Fibroblast of the aortic adventitia (primary cell): ENCODE measurements around the gene JAKMIP1. TPM values are rescaled to one million over a fixed set of nuclear protein-coding genes. Genes with fewer than 3 reads are reported as not detected.

Experiments used
- DNase-seq: peaks from one replicate; pipeline ENCODE4 v3.0.0-alpha.2; 2010; ENCODE audit warnings: low read depth
- H3K4me3 ChIP-seq: 2 replicates; pipeline ENCODE4 v1.5.1; 2011; ENCODE audit warnings: low read depth, mild to moderate bottlenecking, control low read depth, low read length, moderate library complexity
- CTCF ChIP-seq: IDR thresholded peaks from 2 replicates; pipeline ENCODE4 v1.5.1; 2011; ENCODE audit warnings: mild to moderate bottlenecking, low read length, control low read depth, inconsistent platforms; ENCODE audit not compliant: insufficient read depth
- total RNA-seq: library from RNA; depleted of rRNA; stranded (reverse); fragments of >200 nt; gene quantifications from 2 replicates; pipeline ENCODE4 v1.2.3, GENCODE V29; 2012; ENCODE audit warnings: low replicate concordance

The JAKMIP1 gene
- total RNA-seq, 1 donor: not detected

DNA sequence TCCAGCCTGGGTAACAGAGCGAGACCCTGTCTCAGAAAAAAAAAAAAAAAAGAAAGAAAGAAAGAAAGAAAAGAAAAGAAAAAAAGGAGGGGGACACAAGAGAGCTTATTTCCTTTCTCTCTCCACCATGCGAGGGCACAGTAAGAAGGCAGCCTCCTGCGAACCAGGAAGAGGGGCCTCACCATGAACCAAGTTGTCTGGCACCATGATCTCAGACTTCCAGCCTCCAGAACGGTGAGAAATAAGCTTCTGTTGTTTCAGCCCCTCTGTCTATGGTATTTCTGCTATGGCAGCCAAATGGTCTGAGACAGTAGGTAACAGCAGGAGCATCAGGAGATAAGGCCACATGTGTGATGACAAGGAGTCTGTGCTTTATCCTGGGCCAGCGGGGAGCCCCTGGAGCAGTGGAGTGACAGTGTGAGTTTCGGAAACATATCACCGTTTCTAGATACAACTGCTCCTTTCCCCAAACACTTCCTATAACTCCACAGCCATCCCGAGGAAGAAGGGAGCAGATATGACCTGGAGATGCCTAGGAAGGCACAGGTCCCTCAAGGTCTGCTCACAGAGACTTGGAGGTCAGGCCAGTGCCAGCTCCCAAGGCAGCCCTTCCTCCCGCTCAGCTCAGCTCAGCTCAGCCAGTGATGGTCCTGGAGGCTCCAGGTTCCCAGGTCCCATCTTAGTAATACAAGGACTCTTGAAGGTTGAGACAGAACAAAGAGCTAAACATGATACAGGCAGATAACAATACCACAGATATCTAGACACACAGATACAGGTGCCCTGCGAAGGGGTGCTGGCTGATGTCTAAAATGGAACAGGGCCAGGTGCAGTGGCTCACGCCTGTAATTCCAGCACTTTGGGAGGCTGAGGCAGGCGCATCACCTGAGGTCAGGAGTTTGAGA is 17.7 kb downstream of the JAKMIP1 start:
- TF ChIP-seq CTCF: no peak
- H3K4me3 ChIP-seq: no peak overlapping the region
- no peak for DNase-seq

DNA sequence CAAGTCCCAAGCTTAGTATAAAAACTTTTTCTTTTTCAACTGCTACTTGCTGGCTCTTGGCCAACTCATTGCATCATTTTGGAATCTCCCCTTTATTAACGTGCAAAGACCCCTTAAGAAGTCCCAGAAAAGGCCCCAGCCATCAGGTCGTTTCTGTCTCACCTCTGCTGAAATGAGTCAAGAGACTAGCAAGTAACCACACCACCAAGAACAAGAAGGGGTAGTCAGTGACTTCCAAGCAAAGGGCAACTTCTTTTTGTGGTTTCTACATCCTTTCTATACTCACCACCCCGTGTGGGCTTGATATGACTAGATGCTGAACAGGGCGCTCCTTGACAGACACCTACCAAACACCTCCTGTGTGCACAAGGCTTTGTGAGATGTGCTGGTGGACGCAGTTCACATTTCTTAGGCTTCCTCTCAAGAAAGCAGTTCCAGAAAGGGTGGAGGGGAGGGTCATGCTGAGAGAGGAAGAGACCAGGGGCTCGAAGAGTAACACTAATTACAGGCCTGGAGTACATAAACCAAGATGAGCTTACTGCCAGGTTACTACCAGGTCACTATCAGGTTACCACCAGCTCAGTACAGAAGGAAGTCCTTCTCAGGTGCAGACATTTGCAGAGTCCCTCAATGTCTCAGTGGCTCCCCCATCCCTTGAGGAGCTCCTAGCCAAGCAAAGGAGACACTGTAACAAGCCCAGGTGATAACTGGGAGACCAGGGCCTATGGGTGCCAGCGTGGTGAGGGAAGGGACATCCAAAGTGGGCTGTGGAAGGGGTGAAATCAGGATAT is 19.3 kb downstream of the JAKMIP1 start:
- no peak for TF ChIP-seq CTCF
- no peak overlapping the region for H3K4me3 ChIP-seq
- DNase-seq: no peak

DNA sequence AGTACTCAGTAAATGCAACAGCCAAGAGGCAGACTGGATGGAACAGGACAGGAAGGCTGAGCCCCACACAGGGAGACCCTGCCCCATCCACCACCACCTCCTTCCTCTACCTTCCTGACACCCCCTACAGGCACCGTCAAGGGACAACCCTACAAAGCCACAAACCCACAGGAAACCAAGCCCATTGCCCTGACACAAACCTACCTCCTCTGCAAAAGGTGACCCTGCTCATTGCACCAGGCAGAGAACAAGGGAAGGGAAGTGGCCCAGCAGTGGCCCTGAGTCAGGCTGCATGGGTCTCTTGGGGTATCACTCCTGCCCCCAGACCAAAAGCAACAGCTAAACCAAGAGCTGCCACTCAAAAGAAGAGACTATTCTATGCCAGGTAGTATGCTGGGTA is 21.0 kb downstream of the JAKMIP1 start:
- DNase-seq: no peak
- TF ChIP-seq CTCF: no peak
- no peak overlapping the region for H3K4me3 ChIP-seq

DNA sequence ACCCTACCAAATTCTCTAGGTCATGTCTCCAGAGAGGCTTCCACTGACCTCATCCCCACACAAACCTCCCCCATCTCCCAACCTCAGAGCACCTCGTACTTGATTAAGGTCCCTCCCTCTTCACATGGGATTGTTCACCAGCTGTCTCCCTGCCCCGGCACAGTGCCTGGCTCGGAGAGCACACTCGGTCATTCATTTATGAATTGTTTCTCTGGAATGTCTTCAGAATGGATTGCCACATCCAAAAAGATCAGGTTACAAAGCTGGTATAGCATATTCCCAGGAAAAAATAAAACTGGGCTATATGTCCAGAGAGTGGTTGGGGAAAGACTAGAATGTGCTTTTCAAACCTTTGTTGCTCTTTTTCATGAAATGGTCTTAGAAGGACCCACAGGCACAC is 21.6 kb downstream of the JAKMIP1 start:
- no peak overlapping the region for H3K4me3 ChIP-seq
- TF ChIP-seq CTCF: no peak
- no peak for DNase-seq

- no peak for TF ChIP-seq CTCF
- H3K4me3 ChIP-seq: no peak overlapping the region
- DNase-seq: no peak
Measured at GRCh38 chr4:6177587-6178197, 22.7 kb downstream of the JAKMIP1 start.

GRCh38 chr4:6175426-6175825 is 24.9 kb downstream of the JAKMIP1 start:
- no peak for TF ChIP-seq CTCF
- no peak overlapping the region for H3K4me3 ChIP-seq
- no peak for DNase-seq
